A673 (cell line): Measurements from ENCODE around the gene TTLL11. TPM values are rescaled to one million over a fixed set of nuclear protein-coding genes. Genes with fewer than 3 reads are reported as not detected.

Source experiments
- BruUV-seq: library from RNA; stranded (reverse); fragments of 400-500 nt; replicated peaks from 2 replicates; lab custom pipeline; 2021; lab: Mats Ljungman, UMichigan
- CTCF ChIA-PET: fragments of 300-600 bp; sonication (Branson Sonifier 250); formaldehyde crosslinking; loops from one replicate; lab custom pipeline; 2022; ENCODE audit warnings: antibody characterized with exemption; lab: Charles Lee
- POLR2A ChIA-PET: fragments of 300-600 bp; sonication (Branson Sonifier 250); formaldehyde crosslinking; loops from one replicate; lab custom pipeline; 2022; ENCODE audit warnings: antibody characterized with exemption; ENCODE audit not compliant: low non-redundant PET; lab: Charles Lee
- DNase-seq: peaks from one replicate; pipeline ENCODE4 v3.0.0-alpha.2; 2015; ENCODE audit warnings: low spot score
- H3K27ac ChIP-seq: fragments of 200-600 bp; sonication (generic); 2 replicates; pipeline ENCODE4 v1.5.1; 2016; ENCODE audit warnings: mixed run types, low read depth, mild to moderate bottlenecking, mixed read lengths, antibody characterized with exemption, low read length; ENCODE audit not compliant: poor library complexity, severe bottlenecking
- H3K27me3 ChIP-seq: fragments of 200-600 bp; sonication (generic); replicated peaks from 2 replicates; pipeline ENCODE4 v1.6.1; 2017; ENCODE audit warnings: mixed run types, low read depth, mild to moderate bottlenecking, mixed read lengths, antibody characterized with exemption, low read length; ENCODE audit not compliant: insufficient read depth, poor library complexity
- H3K36me3 ChIP-seq: fragments of 200-600 bp; sonication (generic); 2 replicates; pipeline ENCODE4 v1.6.1; 2016; ENCODE audit warnings: mixed run types, mild to moderate bottlenecking, mixed read lengths, antibody characterized with exemption, low read length; ENCODE audit not compliant: insufficient read depth, poor library complexity, severe bottlenecking
- H3K4me1 ChIP-seq: fragments of 200-600 bp; sonication (generic); 2 replicates; pipeline ENCODE4 v1.6.1; 2017; ENCODE audit warnings: mixed run types, mild to moderate bottlenecking, mixed read lengths, antibody characterized with exemption, low read length; ENCODE audit not compliant: insufficient read depth, poor library complexity, severe bottlenecking
- H3K4me3 ChIP-seq: fragments of 200-600 bp; sonication (generic); 2 replicates; pipeline ENCODE4 v1.5.1; 2016; ENCODE audit warnings: low read depth, mixed run types, mild to moderate bottlenecking, mixed read lengths, low read length; ENCODE audit not compliant: poor library complexity, severe bottlenecking
- H3K9me3 ChIP-seq: fragments of 200-600 bp; sonication (generic); 2 replicates; pipeline ENCODE4 v1.6.1; 2016; ENCODE audit warnings: mixed run types, low read depth, mild to moderate bottlenecking, mixed read lengths, antibody characterized with exemption, low read length; ENCODE audit not compliant: poor library complexity, severe bottlenecking
- EZH2 ChIP-seq: fragments of 200-600 bp; sonication (generic); IDR thresholded peaks from 2 replicates; pipeline ENCODE4 v1.6.1; 2017; ENCODE audit warnings: borderline replicate concordance, low read depth, mild to moderate bottlenecking, mixed read lengths, antibody characterized with exemption, low read length; ENCODE audit not compliant: poor library complexity, severe bottlenecking
- intact Hi-C: fragments of 100-400 bp; cut with micrococcal nuclease; formaldehyde crosslinking; loops from one replicate; pipeline ENCODE4 v1.10.0; 2022; ENCODE audit not compliant: unreplicated experiment
- total RNA-seq: library from RNA; stranded (reverse); gene quantifications from 2 replicates; pipeline ENCODE4 v1.2.3, GENCODE V29; 2021
- TF ChIP-seq, protein P1 (sequence below): fragments of 300-800, 200-600 bp; sonication (generic); conservative IDR thresholded peaks from 2 replicates; pipeline ENCODE4 v1.5.1; 2017; ENCODE audit warnings: low read depth, mild to moderate bottlenecking, antibody characterized with exemption, low read length, moderate library complexity, mixed read lengths

The TTLL11 gene
- total RNA-seq, 1 experiment from 2014 or later = 3.0 TPM

DNA sequence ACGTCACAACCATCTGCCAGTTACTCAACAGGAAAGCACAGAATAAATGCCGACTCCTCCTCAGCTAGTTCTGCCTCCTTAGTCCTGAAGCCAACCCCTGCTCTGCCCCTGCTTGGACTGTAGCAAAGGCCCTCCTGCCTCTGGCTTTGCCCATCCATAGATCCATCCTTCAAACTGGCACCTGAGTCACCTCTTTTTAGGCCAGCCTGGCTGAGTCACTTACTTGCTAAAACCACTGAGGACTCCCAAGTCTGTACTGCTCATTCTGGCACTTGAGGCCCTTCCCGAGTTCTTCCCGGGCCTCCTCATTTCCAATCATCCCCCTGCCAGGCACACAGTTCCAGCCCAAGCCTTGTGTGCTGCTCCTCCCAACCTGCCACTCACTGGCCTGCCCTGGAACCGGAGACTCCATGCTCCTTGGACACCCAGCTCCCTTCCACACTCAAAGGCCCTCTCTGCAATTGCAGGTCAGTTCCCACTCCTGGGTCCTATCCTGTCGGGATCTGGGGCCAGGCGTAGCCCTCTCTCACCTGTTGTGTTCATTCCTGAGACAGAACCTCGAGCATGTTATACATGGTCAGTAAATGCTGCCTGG lies 221.6 kb downstream of the TTLL11 start:
- Histone ChIP-seq H3K27me3 (no peaks in the 10 kb centered on the region), H3K4me3 (no peak overlapping the region), H3K36me3 (no peaks in the 10 kb centered on the region), H3K4me1 (no peaks in the 10 kb centered on the region), H3K9me3 (no peaks in the 10 kb centered on the region), H3K27ac (no peak overlapping the region)
- DNase-seq = no peak
- intact Hi-C loops = no loop called here
- ChIA-PET CTCF (no interaction called here), POLR2A (no interaction called here)
- TF ChIP-seq EZH2 = no peak
- TF ChIP-seq, protein P1, sequence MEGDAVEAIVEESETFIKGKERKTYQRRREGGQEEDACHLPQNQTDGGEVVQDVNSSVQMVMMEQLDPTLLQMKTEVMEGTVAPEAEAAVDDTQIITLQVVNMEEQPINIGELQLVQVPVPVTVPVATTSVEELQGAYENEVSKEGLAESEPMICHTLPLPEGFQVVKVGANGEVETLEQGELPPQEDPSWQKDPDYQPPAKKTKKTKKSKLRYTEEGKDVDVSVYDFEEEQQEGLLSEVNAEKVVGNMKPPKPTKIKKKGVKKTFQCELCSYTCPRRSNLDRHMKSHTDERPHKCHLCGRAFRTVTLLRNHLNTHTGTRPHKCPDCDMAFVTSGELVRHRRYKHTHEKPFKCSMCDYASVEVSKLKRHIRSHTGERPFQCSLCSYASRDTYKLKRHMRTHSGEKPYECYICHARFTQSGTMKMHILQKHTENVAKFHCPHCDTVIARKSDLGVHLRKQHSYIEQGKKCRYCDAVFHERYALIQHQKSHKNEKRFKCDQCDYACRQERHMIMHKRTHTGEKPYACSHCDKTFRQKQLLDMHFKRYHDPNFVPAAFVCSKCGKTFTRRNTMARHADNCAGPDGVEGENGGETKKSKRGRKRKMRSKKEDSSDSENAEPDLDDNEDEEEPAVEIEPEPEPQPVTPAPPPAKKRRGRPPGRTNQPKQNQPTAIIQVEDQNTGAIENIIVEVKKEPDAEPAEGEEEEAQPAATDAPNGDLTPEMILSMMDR = no peak
- BruUV-seq = no TSS peak

DNA sequence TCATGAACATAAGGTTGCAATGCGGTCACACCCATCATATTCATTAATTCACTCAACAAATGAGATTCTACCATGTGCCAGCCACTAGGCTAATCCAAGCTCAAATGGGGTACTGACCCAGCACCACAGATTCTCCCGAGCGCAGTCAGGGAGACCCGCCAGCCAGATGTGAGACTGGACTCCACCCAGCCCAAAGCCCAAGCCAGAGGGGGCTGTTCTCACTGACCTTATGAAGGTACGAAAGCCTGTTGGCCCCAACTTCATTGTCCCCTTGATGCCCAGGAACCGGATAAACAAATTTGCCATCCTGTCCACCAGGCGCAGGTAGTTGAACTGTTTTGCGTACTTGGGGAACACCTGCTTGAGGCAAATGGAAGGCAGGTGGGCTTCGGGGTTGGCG lies 222.8 kb downstream of the TTLL11 start:
- BruUV-seq = no TSS peak
- intact Hi-C loops = no loop called here
- Histone ChIP-seq H3K36me3 (no peaks in the 10 kb centered on the region), H3K27ac (no peak overlapping the region), H3K9me3 (no peaks in the 10 kb centered on the region), H3K4me1 (no peaks in the 10 kb centered on the region), H3K27me3 (no peaks in the 10 kb centered on the region), H3K4me3 (no peak overlapping the region)
- DNase-seq = no peak
- TF ChIP-seq EZH2 = no peak
- TF ChIP-seq, protein P1 = no peak
- ChIA-PET POLR2A (no interaction called here), CTCF (no interaction called here)

DNA sequence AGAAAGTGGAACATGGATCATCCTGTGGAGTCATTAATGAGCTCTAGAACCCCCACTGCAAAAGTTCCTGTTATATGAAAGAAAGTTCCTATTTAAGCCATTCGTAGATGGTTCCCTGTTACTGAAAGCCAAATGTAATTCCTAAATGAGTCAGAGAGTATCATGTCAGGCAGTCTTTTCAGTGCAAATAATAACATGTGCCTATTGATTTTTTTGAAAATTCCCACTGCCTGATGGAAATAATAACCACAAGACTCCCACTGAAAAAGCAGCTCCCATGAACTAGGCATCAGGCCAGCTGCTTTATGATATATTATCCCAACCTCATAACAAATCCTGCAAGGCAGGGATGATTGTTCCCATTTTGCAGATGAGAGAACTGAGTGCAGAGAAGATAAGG lies 224.5 kb downstream of the TTLL11 start:
- Histone ChIP-seq H3K36me3 (no peaks in the 10 kb centered on the region), H3K27me3 (no peaks in the 10 kb centered on the region), H3K4me1 (no peaks in the 10 kb centered on the region), H3K27ac (no peak overlapping the region), H3K9me3 (no peaks in the 10 kb centered on the region), H3K4me3 (no peak overlapping the region)
- BruUV-seq = no TSS peak
- DNase-seq = no peak
- CTCF ChIA-PET = no interaction called here
- intact Hi-C loops = no loop called here
- POLR2A ChIA-PET = no interaction called here
- TF ChIP-seq, protein P1 = no peak
- TF ChIP-seq EZH2 = no peak
